ENCODE results near the gene RAPGEF6. TPM values are rescaled to one million over a fixed set of nuclear protein-coding genes. Genes with fewer than 3 reads are reported as not detected.

RAPGEF6 gene
- total RNA-seq, 6 experiments from 2014 or later: 7.3 to 12.0 (median 10.2) TPM

GRCh38 chr5:131635684-131636572 is 899 bp upstream of the RAPGEF6 start:
- Mint-ChIP-seq H3K27me3 (ENCODE audit: insufficient read depth) (peaks cover 5% of the 10 kb centered on the region; the same call in 1 of the 2 replicates), H3K27ac (peak overlapping the region; percentile 99), H3K36me3 (ENCODE audit: low read depth) (no peaks in the 10 kb centered on the region), H3K4me3 (peak overlapping the region; percentile 96), H3K4me1 (ENCODE audit: low read depth) (peaks cover 31% of the 10 kb centered on the region), H3K9me3 (no peaks in the 10 kb centered on the region)
- TF ChIP-seq CTCF (IDR thresholded peaks at IDR 0.05): 0 out of 2 replicates have a peak, but pooled peaks have one; percentile 1
- no peak for DNase-seq

GRCh38 chr5:131634666-131634995 is 398 bp downstream of the RAPGEF6 start:
- DNase-seq: peak; percentile 33
- Mint-ChIP-seq H3K4me3 (peak overlapping the region; percentile 96), H3K36me3 (ENCODE audit: low read depth) (no peaks in the 10 kb centered on the region), H3K27me3 (ENCODE audit: insufficient read depth) (peaks cover 5% of the 10 kb centered on the region; the same call in 1 of the 2 replicates), H3K9me3 (no peaks in the 10 kb centered on the region), H3K4me1 (ENCODE audit: low read depth) (peaks cover 24% of the 10 kb centered on the region), H3K27ac (peak overlapping the region; percentile 99)
- peak; percentile 23; the same call in 1 of the 2 replicates for TF ChIP-seq CTCF (IDR thresholded peaks at IDR 0.05)

GRCh38 chr5:131634238-131634637 is 791 bp downstream of the RAPGEF6 start:
- Mint-ChIP-seq H3K9me3 (peaks cover under 1% of the 10 kb centered on the region; the same call in 1 of the 2 replicates), H3K27me3 (ENCODE audit: insufficient read depth) (peaks cover 7% of the 10 kb centered on the region), H3K36me3 (ENCODE audit: low read depth) (peaks cover 2% of the 10 kb centered on the region), H3K4me1 (ENCODE audit: low read depth) (peaks cover 20% of the 10 kb centered on the region), H3K27ac (peak overlapping the region; percentile 99), H3K4me3 (peak overlapping the region; percentile 96)
- DNase-seq: no peak
- TF ChIP-seq CTCF (IDR thresholded peaks at IDR 0.05): no peak

GRCh38 chr5:131633830-131634229 is 1.2 kb downstream of the RAPGEF6 start:
- Mint-ChIP-seq H3K36me3 (ENCODE audit: low read depth) (peaks cover 6% of the 10 kb centered on the region), H3K27me3 (ENCODE audit: insufficient read depth) (peaks cover 7% of the 10 kb centered on the region), H3K4me3 (peak overlapping the region; percentile 96), H3K27ac (peak overlapping the region; percentile 99), H3K4me1 (ENCODE audit: low read depth) (peaks cover 16% of the 10 kb centered on the region), H3K9me3 (peaks cover 4% of the 10 kb centered on the region; the same call in 1 of the 2 replicates)
- no peak for TF ChIP-seq CTCF (IDR thresholded peaks at IDR 0.05)
- no peak for DNase-seq

DNA sequence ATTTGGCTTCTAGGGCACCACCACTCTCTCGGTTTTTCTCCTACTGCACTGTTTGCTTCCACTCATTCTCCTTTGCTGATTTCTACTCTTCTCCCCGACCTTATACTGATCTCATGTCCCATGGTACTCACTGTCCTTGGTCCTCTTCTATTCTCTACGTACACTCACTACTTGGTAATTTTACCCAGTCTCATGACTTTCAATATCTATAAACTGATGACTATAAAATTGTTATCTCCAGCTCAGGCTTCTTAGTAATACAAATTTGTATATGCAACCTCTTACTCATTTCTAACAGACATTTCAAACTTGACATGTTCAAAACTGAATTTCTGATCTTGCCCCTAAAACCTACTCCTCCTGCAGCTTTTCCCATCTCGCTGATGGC is 4.1 kb downstream of the RAPGEF6 start:
- no peak overlapping the region for H3K27ac Mint-ChIP-seq
- H3K36me3 Mint-ChIP-seq (ENCODE audit: low read depth): peaks cover 9% of the 10 kb centered on the region
- no peak overlapping the region for H3K4me3 Mint-ChIP-seq
- no peak for TF ChIP-seq CTCF (IDR thresholded peaks at IDR 0.05)
- no peak for DNase-seq
- H3K9me3 Mint-ChIP-seq: peaks cover 4% of the 10 kb centered on the region; the same call in 1 of the 2 replicates
- H3K4me1 Mint-ChIP-seq (ENCODE audit: low read depth): peaks cover 22% of the 10 kb centered on the region
- peaks cover 7% of the 10 kb centered on the region for H3K27me3 Mint-ChIP-seq (ENCODE audit: insufficient read depth)

Data from HFFc6 (cell line).